ENCODE results near the gene SORT1. TPM values are rescaled to one million over a fixed set of nuclear protein-coding genes. Genes with fewer than 3 reads are reported as not detected.

Gene SORT1
- total RNA-seq, 2 donors from 2014 or later: 44.9 to 46.2 TPM

DNA sequence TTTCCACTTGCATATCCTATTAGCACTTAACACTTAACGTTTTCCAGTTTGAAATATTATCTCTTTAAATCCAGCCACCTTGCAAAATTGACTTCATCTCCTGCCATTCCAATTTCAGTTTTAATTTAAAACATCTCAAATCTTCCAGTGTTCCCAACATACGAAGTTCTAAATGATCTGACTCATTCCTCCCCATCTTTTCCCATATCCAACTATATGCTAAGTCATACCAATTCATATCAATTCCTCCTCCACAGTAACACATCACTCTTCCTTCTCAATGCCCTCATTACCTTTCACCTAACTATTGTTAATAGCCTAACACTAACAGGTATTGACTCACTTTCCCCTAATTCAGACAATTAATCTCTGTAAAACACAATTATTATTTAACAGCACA, 25.8 kb upstream of the SORT1 start:
- Histone ChIP-seq H3K4me3 (ENCODE audit: low read length) (no peak overlapping the region), H3K4me1 (ENCODE audit: control insufficient read depth, insufficient read depth, low read length) (no peaks in the 10 kb centered on the region), H3K9ac (ENCODE audit: extremely low read depth, low read length, poor library complexity, severe bottlenecking) (no peak overlapping the region), H3K27me3 (ENCODE audit: control insufficient read depth, insufficient read depth, low read length, poor library complexity, severe bottlenecking) (no peaks in the 10 kb centered on the region), H3K27ac (ENCODE audit: low read depth, low read length) (no peak overlapping the region), H3K9me3 (ENCODE audit: control insufficient read depth, low read length) (no peaks in the 10 kb centered on the region), H3K36me3 (ENCODE audit: control insufficient read depth, insufficient read depth, low read length) (peaks cover 29% of the 10 kb centered on the region)
- no peak for DNase-seq
- WGBS, 2 experiments (ENCODE audit: insufficient coverage in 1 of 2, insufficient read length in 1 of 2): 84 to 90% methylated on average over 2 of the region's 2 CpGs
- H3K27ac Mint-ChIP-seq: no peak overlapping the region
- TF ChIP-seq, protein P1, sequence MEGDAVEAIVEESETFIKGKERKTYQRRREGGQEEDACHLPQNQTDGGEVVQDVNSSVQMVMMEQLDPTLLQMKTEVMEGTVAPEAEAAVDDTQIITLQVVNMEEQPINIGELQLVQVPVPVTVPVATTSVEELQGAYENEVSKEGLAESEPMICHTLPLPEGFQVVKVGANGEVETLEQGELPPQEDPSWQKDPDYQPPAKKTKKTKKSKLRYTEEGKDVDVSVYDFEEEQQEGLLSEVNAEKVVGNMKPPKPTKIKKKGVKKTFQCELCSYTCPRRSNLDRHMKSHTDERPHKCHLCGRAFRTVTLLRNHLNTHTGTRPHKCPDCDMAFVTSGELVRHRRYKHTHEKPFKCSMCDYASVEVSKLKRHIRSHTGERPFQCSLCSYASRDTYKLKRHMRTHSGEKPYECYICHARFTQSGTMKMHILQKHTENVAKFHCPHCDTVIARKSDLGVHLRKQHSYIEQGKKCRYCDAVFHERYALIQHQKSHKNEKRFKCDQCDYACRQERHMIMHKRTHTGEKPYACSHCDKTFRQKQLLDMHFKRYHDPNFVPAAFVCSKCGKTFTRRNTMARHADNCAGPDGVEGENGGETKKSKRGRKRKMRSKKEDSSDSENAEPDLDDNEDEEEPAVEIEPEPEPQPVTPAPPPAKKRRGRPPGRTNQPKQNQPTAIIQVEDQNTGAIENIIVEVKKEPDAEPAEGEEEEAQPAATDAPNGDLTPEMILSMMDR (conservative IDR thresholded peaks at IDR 0.05): no peak
- peaks cover 14% of the 10 kb centered on the region for H3K4me1 Mint-ChIP-seq
- H3K36me3 Mint-ChIP-seq (ENCODE audit: low read depth): peaks cover 22% of the 10 kb centered on the region
- H3K27me3 Mint-ChIP-seq (ENCODE audit: insufficient read depth): no peaks in the 10 kb centered on the region
- H3K4me3 Mint-ChIP-seq: no peak overlapping the region
- no peaks in the 10 kb centered on the region for H3K9me3 Mint-ChIP-seq

DNA sequence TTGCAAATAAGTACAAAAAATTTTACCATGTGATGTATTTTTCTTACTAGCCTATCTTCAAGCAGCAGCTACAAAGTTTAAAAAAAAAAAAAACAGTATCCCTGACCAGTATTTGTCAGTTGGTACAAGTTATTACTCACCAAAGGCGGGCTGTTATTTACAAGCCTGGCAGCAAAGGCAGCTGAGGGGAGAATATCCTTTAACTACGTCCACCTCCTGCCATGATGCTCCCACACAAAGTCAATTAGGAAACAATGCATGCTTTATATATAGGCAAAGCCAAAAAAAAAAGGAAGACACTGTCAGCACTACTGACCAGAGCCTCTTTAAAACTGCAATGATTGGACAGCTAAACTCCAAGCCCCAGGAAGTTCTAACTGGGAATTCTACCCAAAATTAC, 14.8 kb upstream of the SORT1 start:
- no peak overlapping the region for H3K4me3 Mint-ChIP-seq
- H3K4me1 Mint-ChIP-seq: no peaks in the 10 kb centered on the region
- no peaks in the 10 kb centered on the region for H3K27me3 Mint-ChIP-seq (ENCODE audit: insufficient read depth)
- Histone ChIP-seq H3K27ac (ENCODE audit: low read depth, low read length) (no peak overlapping the region), H3K4me3 (ENCODE audit: low read length) (no peak overlapping the region), H3K4me1 (ENCODE audit: control insufficient read depth, insufficient read depth, low read length) (no peaks in the 10 kb centered on the region), H3K36me3 (ENCODE audit: control insufficient read depth, insufficient read depth, low read length) (peaks cover 100% of the 10 kb centered on the region), H3K9ac (ENCODE audit: extremely low read depth, low read length, poor library complexity, severe bottlenecking) (no peak overlapping the region), H3K27me3 (ENCODE audit: control insufficient read depth, insufficient read depth, low read length, poor library complexity, severe bottlenecking) (no peaks in the 10 kb centered on the region), H3K9me3 (ENCODE audit: control insufficient read depth, low read length) (no peaks in the 10 kb centered on the region)
- DNase-seq: no peak
- no peak overlapping the region for H3K27ac Mint-ChIP-seq
- 98 to 100% methylated on average over 1 to 2 of the region's 2 CpGs for WGBS, 2 experiments (ENCODE audit: insufficient coverage in 1 of 2, insufficient read length in 1 of 2)
- TF ChIP-seq, protein P1 (conservative IDR thresholded peaks at IDR 0.05): no peak
- no peaks in the 10 kb centered on the region for H3K9me3 Mint-ChIP-seq
- H3K36me3 Mint-ChIP-seq (ENCODE audit: low read depth): peaks cover 74% of the 10 kb centered on the region

DNA sequence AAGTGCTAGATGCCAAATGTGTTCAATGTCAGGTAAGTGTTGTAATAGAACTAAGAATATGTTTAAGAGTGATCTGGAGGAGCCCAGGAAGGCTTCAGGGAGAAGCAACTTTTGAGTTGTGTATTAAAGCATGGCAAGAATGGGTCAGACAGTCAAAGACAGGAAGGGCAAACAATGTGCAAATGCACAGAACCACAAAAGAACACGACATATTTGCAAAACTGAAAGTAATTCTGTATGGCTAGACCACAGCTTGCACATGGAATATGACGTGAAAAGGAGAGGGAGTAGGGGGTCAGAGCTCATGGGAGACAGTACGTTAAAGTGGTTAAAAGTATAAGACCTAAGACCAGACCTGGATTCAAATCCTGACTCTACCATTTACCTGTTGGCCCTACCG, 7.1 kb upstream of the SORT1 start:
- WGBS, 2 experiments (ENCODE audit: insufficient coverage in 1 of 2, insufficient read length in 1 of 2): 91 to 100% methylated on average over 1 to 4 of the region's 4 CpGs
- TF ChIP-seq, protein P1 (conservative IDR thresholded peaks at IDR 0.05): no peak

More for the DNA sequence above, 7.1 kb upstream of the SORT1 start:
- Mint-ChIP-seq H3K27me3 (ENCODE audit: insufficient read depth) (no peaks in the 10 kb centered on the region), H3K36me3 (ENCODE audit: low read depth) (peaks cover 56% of the 10 kb centered on the region), H3K9me3 (no peaks in the 10 kb centered on the region), H3K27ac (no peak overlapping the region), H3K4me1 (no peaks in the 10 kb centered on the region), H3K4me3 (no peak overlapping the region)
- DNase-seq: no peak
- no peak overlapping the region for H3K9ac ChIP-seq (ENCODE audit: extremely low read depth, low read length, poor library complexity, severe bottlenecking)
- H3K4me3 ChIP-seq (ENCODE audit: low read length): no peak overlapping the region
- H3K4me1 ChIP-seq (ENCODE audit: control insufficient read depth, insufficient read depth, low read length): no peaks in the 10 kb centered on the region
- H3K27me3 ChIP-seq (ENCODE audit: control insufficient read depth, insufficient read depth, low read length, poor library complexity, severe bottlenecking): no peaks in the 10 kb centered on the region
- no peaks in the 10 kb centered on the region for H3K9me3 ChIP-seq (ENCODE audit: control insufficient read depth, low read length)
- no peak overlapping the region for H3K27ac ChIP-seq (ENCODE audit: low read depth, low read length)
- H3K36me3 ChIP-seq (ENCODE audit: control insufficient read depth, insufficient read depth, low read length): peaks cover 83% of the 10 kb centered on the region

Measured in endodermal cell (in vitro differentiated cells).